Endothelial cell of umbilical vein (primary cell): ENCODE data around the gene SYTL1. TPM values are rescaled to one million over a fixed set of nuclear protein-coding genes. Genes with fewer than 3 reads are reported as not detected.

Experiments used
- BruUV-seq: library from RNA; stranded (reverse); fragments of 400-500 nt; replicated peaks from 2 replicates; lab custom pipeline; 2021; lab: Mats Ljungman, UMichigan
- CTCF ChIA-PET: fragments of 300-600, 350-600 bp; sonication (Branson Sonifier 250); formaldehyde crosslinking; loops from one replicate; lab custom pipeline; 2021; ENCODE audit warnings: antibody characterized with exemption, inconsistent platforms; lab: Charles Lee
- POLR2A ChIA-PET: fragments of 300-600, 350-600 bp; sonication (Branson Sonifier 250); formaldehyde crosslinking; loops from one replicate; lab custom pipeline; 2021; ENCODE audit warnings: antibody characterized with exemption, inconsistent platforms; lab: Charles Lee
- DNase-seq: peaks from one replicate; pipeline ENCODE4 v3.0.0-alpha.2; 2011; ENCODE audit warnings: low read depth, low spot score
- FAIRE-seq: peaks from 2 replicates; lab custom pipeline; 2011; peaks lifted over from hg19 to GRCh38; lab: Jason Lieb, UNC
- H2AFZ ChIP-seq: 2 replicates; pipeline ENCODE4 v1.6.0; 2012; ENCODE audit warnings: low read depth, low read length, control low read depth, inconsistent platforms
- H3K27ac ChIP-seq: 2 replicates; pipeline ENCODE4 v1.5.1; 2011; ENCODE audit warnings: low read depth, mild to moderate bottlenecking, control low read depth, low read length, moderate library complexity; ENCODE audit not compliant: insufficient read depth
- H3K27me3 ChIP-seq, 2 experiments: 2 replicates each; pipeline versions ENCODE4 v1.6.0 to v1.6.1; 2011; ENCODE audit warnings: low read length in 2 of 2, mixed read lengths in 1 of 2; ENCODE audit not compliant: control insufficient read depth in 2 of 2, insufficient read depth in 2 of 2
- H3K36me3 ChIP-seq, 2 experiments: 2 replicates in 1 of 2; 3 replicates in 1 of 2; pipeline ENCODE4 v1.5.1; 2011; ENCODE audit warnings: low read length in 2 of 2, mild to moderate bottlenecking in 1 of 2, moderate library complexity in 1 of 2; ENCODE audit not compliant: control insufficient read depth in 2 of 2, insufficient read depth in 2 of 2; ENCODE audit errors: extremely low read depth in 1 of 2
- H3K4me1 ChIP-seq: 3 replicates; pipeline ENCODE4 v1.5.1; 2011; ENCODE audit warnings: mild to moderate bottlenecking, low read length; ENCODE audit not compliant: control insufficient read depth, insufficient read depth; ENCODE audit errors: extremely low read depth
- H3K4me2 ChIP-seq: 2 replicates; pipeline ENCODE4 v1.6.1; 2011; ENCODE audit warnings: low read length, control low read depth, mixed read lengths; ENCODE audit not compliant: insufficient read depth
- H3K4me3 ChIP-seq, 3 experiments: fragments of 200-600 bp in 1 of 3; sonication (generic), shearing (Covaris generic) in 1 of 3; replicated peaks in 1 of 3; 2 replicates each; pipeline ENCODE4 v1.5.1; 2011 to 2016; ENCODE audit warnings: control low read depth in 3 of 3, low read length in 3 of 3, mild to moderate bottlenecking in 2 of 3, inconsistent platforms in 1 of 3, low read depth in 1 of 3, moderate library complexity in 1 of 3; ENCODE audit not compliant: insufficient read depth in 1 of 3
- H3K79me2 ChIP-seq: 2 replicates; pipeline ENCODE4 v1.6.0; 2012; ENCODE audit warnings: low read length, inconsistent platforms; ENCODE audit not compliant: control insufficient read depth, insufficient read depth
- H3K9ac ChIP-seq: replicated peaks from 2 replicates; pipeline ENCODE3; 2011; ENCODE audit warnings: low read length, control low read depth; ENCODE audit not compliant: insufficient read depth; ENCODE audit errors: extremely low read depth
- H3K9me1 ChIP-seq: replicated peaks from 3 replicates; pipeline ENCODE4 v1.6.0; 2011; ENCODE audit warnings: mild to moderate bottlenecking, low read length; ENCODE audit not compliant: control insufficient read depth, insufficient read depth; ENCODE audit errors: extremely low read depth
- H3K9me3 ChIP-seq: replicated peaks from 2 replicates; pipeline ENCODE4 v1.5.1; 2012; ENCODE audit warnings: low read length, inconsistent platforms; ENCODE audit not compliant: control insufficient read depth, insufficient read depth
- H4K20me1 ChIP-seq: replicated peaks from 2 replicates; pipeline ENCODE3; 2011; ENCODE audit warnings: mild to moderate bottlenecking, low read length; ENCODE audit not compliant: control insufficient read depth, insufficient read depth; ENCODE audit errors: extremely low read depth
- CTCF ChIP-seq, 2 donors: IDR thresholded peaks; 1 replicate in 1 of 2; 2 replicates in 1 of 2; pipeline ENCODE4 v1.5.1; 2011; ENCODE audit warnings: low read length in 2 of 2, mild to moderate bottlenecking in 2 of 2, moderate library complexity in 2 of 2, control low read depth in 1 of 2, inconsistent platforms in 1 of 2, low read depth in 1 of 2; ENCODE audit not compliant: insufficient read depth in 1 of 2; ENCODE audit errors: extremely low read depth in 1 of 2
- EZH2 ChIP-seq: IDR thresholded peaks from 2 replicates; pipeline ENCODE4 v1.6.1; 2012; ENCODE audit warnings: borderline replicate concordance, low read depth, mild to moderate bottlenecking, moderate library complexity, low read length, inconsistent platforms; ENCODE audit not compliant: severe bottlenecking
- FOS ChIP-seq: IDR thresholded peaks from 2 replicates; pipeline ENCODE4 v1.6.1; 2011; ENCODE audit warnings: mild to moderate bottlenecking, low read length, moderate library complexity, borderline replicate concordance; ENCODE audit not compliant: insufficient read depth
- GATA2 ChIP-seq: IDR thresholded peaks from 2 replicates; pipeline ENCODE4 v1.7.0; 2011; ENCODE audit warnings: low read depth, mild to moderate bottlenecking, moderate library complexity, mixed read lengths, low read length; ENCODE audit not compliant: insufficient read length, insufficient read depth
- JUN ChIP-seq: IDR thresholded peaks from 2 replicates; pipeline ENCODE4 v1.6.1; 2011; ENCODE audit warnings: borderline replicate concordance, low read depth; ENCODE audit not compliant: insufficient read length, insufficient read depth
- MAX ChIP-seq: IDR thresholded peaks from 2 replicates; pipeline ENCODE4 v1.6.1; 2011; ENCODE audit not compliant: insufficient read depth, insufficient read length
- MYC ChIP-seq: IDR thresholded peaks from one replicate; pipeline ENCODE4 v1.6.1; 2011; ENCODE audit warnings: mild to moderate bottlenecking, low read depth, low read length
- POLR2A ChIP-seq: IDR thresholded peaks from 2 replicates; pipeline ENCODE4 v1.6.1; 2012; ENCODE audit warnings: low read depth, mild to moderate bottlenecking, control low read depth, low read length
- POLR2AphosphoS5 ChIP-seq: IDR thresholded peaks from 2 replicates; pipeline ENCODE4 v1.6.1; 2012; ENCODE audit warnings: low read depth, mild to moderate bottlenecking, control low read depth, low read length, moderate library complexity; ENCODE audit not compliant: insufficient read depth
- dilution Hi-C: fragments of 300-500 bp; cut with MboI; formaldehyde crosslinking; loops from one replicate; pipeline ENCODE4 v1.15.0; 2019; ENCODE audit warnings: low sequenced_read_pairs; ENCODE audit not compliant: extremely low pct_ligation_motif_present
- intact Hi-C: fragments of 100-400 bp; cut with micrococcal nuclease; formaldehyde crosslinking; loops from one replicate; pipeline ENCODE4 v1.10.0; 2022
- polyA plus RNA-seq, 4 experiments: library from polyadenylated mRNA; depleted of rRNA in 3 of 4; stranded (reverse) in 3 of 4; unstranded in 1 of 4; fragments of >200 nt; gene quantifications; 2 replicates each; pipeline versions ENCODE4 v1.2.1 to v1.2.3, GENCODE V29; 2011 to 2012; ENCODE audit warnings: missing spikeins in 1 of 4
- total RNA-seq: library from RNA; stranded (reverse); gene quantifications from 2 replicates; pipeline ENCODE4 v1.2.3, GENCODE V29; 2021

Gene SYTL1
- total and polyA plus RNA-seq, 2 donors (not counting 3 experiments of a cell fraction or from before 2014, with no cell fraction given) = 0.04 TPM; not detected in 1

- H3K27me3 ChIP-seq = no peaks in the 10 kb centered on the region
- no peaks in the 10 kb centered on the region for H3K79me2 ChIP-seq
- H3K9ac ChIP-seq = peak overlapping the region; percentile 83
- H3K4me1 ChIP-seq = peaks cover 15% of the 10 kb centered on the region
- H3K9me3 ChIP-seq = no peaks in the 10 kb centered on the region
- FAIRE-seq (peak; percentile 97), DNase-seq (peak; percentile 91)
- peaks cover 0 to 2% of the 10 kb centered on the region in 2 experiments for H3K36me3 ChIP-seq
- TF ChIP-seq EZH2 (no peak), JUN (no peak), CTCF (IDR thresholded peaks at IDR 0.05; ENCODE audit: extremely low read depth in 1 of 2, insufficient read depth in 1 of 2, low read depth in 1 of 2, low read length in 2 of 2) (no peak), POLR2A (peak; percentile 41), POLR2AphosphoS5 (peak; percentile 61), MYC (no peak), MAX (no peak), FOS (no peak), GATA2 (no peak)
- no TSS peak for BruUV-seq
- ChIA-PET POLR2A (interaction anchor here (0.6 to 1.7 kb wide), 7 partner anchors 10 to 1146 kb away, joined by 3 to 5 read pairs (median 4); partner anchors contain the start of gene AHDC1), CTCF (interaction anchor here (0.7 to 6.8 kb wide), 30 partner anchors 9 to 321 kb away, joined by 3 to 57 read pairs (median 5); partner anchors contain the start of genes CD164L2, FCN3 and GPR3)
- intact Hi-C loops = loop anchor here (1.0 kb wide), 3 partner anchors 8 to 43 kb away; partner anchors contain the start of genes GPR3 and TMEM222
- H3K4me2 ChIP-seq = peak overlapping the region; percentile 80
- no peaks in the 10 kb centered on the region for H4K20me1 ChIP-seq
- no peaks in the 10 kb centered on the region for H3K9me1 ChIP-seq
- peak overlapping the region; percentile 62 to 81 (median 79) for H3K4me3 ChIP-seq
- dilution Hi-C loops = no loop called here
- H2AFZ ChIP-seq = peak overlapping the region; percentile 97
- peak overlapping the region; percentile 85 for H3K27ac ChIP-seq
Observed at GRCh38 chr1:27365372-27366112, 23.7 kb downstream of the SYTL1 start.
